HCT116 (cell line): ENCODE results near the gene TSPAN3. TPM values are rescaled to one million over a fixed set of nuclear protein-coding genes. Genes with fewer than 3 reads are reported as not detected.

Experiments used
- ATAC-seq: fragments of 200-7000 bp; cut with Tn5 transposase; 2 replicates; pipeline ENCODE4 v1.9.1; 2020; ENCODE audit warnings: mild to moderate bottlenecking, moderate library complexity
- BruUV-seq: library from RNA; stranded (reverse); fragments of 400-500 nt; replicated peaks from 2 replicates; lab custom pipeline; 2021; lab: Mats Ljungman, UMichigan
- CTCF ChIA-PET: fragments of 300-600 bp; sonication (Branson Sonifier 250); formaldehyde crosslinking; loops from one replicate; lab custom pipeline; 2021; ENCODE audit warnings: antibody characterized with exemption; lab: Charles Lee
- POLR2A ChIA-PET: fragments of 300-600, 350-600 bp; sonication (Branson Sonifier 250); formaldehyde crosslinking; loops from one replicate; lab custom pipeline; 2021; ENCODE audit warnings: antibody characterized with exemption; lab: Charles Lee
- RAD21 ChIA-PET, 2 experiments: fragments of 300-600 bp; sonication (Branson Sonifier 250); formaldehyde crosslinking; loops; one replicate each; lab custom pipeline; 2023; ENCODE audit warnings: low total read pairs in 2 of 2; ENCODE audit not compliant: uncharacterized antibody in 2 of 2, unreplicated experiment in 2 of 2, low non-redundant PET in 1 of 2; lab: Charles Lee
- DNase-seq: peaks from one replicate; pipeline ENCODE4 v3.0.0-alpha.2; 2010; ENCODE audit warnings: low read depth, low spot score
- H2AFZ ChIP-seq: fragments of 200-600 bp; shearing (Covaris generic), sonication (generic); 2 replicates; pipeline ENCODE4 v1.6.1; 2017; ENCODE audit warnings: low read depth, mixed run types, mixed read lengths, antibody characterized with exemption, low read length; ENCODE audit not compliant: poor library complexity, severe bottlenecking
- H3K27ac ChIP-seq: 2 replicates; pipeline ENCODE4 v1.5.1; 2012; ENCODE audit warnings: low read depth, low read length
- H3K27me3 ChIP-seq: fragments of 200-600 bp; sonication (generic); 2 replicates; pipeline ENCODE4 v1.6.1; 2016; ENCODE audit warnings: mixed run types, low read length, mixed read lengths; ENCODE audit not compliant: insufficient read depth
- H3K36me3 ChIP-seq, 2 experiments: fragments of 200-500 bp in 1 of 2; fragments of 200-600 bp in 1 of 2; sonication (Bioruptor generic) in 1 of 2; sonication (generic) in 1 of 2; 2 replicates each; pipeline versions ENCODE4 v1.5.1 to v1.6.1; 2014 to 2016; ENCODE audit warnings: low read length in 2 of 2, inconsistent platforms in 1 of 2, mixed read lengths in 1 of 2, mixed run types in 1 of 2; ENCODE audit not compliant: insufficient read depth in 2 of 2, control insufficient read depth in 1 of 2
- H3K4me1 ChIP-seq, 2 experiments: fragments of 200-600 bp in 1 of 2; sonication (generic) in 1 of 2; 2 replicates each; pipeline versions ENCODE4 v1.5.1 to v1.6.1; 2012 to 2017; ENCODE audit warnings: low read length in 2 of 2, inconsistent platforms in 1 of 2, mild to moderate bottlenecking in 1 of 2, mixed read lengths in 1 of 2, mixed run types in 1 of 2, moderate library complexity in 1 of 2; ENCODE audit not compliant: insufficient read depth in 2 of 2, control insufficient read depth in 1 of 2
- H3K4me2 ChIP-seq: fragments of 200-600 bp; sonication (generic); 2 replicates; pipeline ENCODE4 v1.6.1; 2017; ENCODE audit warnings: mixed run types, low read length, mixed read lengths
- H3K4me3 ChIP-seq, 2 experiments: fragments of 200-600 bp in 1 of 2; sonication (generic) in 1 of 2; replicated peaks in 1 of 2; 2 replicates each; pipeline ENCODE4 v1.5.1; 2011 to 2016; ENCODE audit warnings: low read length in 2 of 2, control low read depth in 1 of 2, low read depth in 1 of 2, mild to moderate bottlenecking in 1 of 2, mixed read lengths in 1 of 2, mixed run types in 1 of 2
- H3K79me2 ChIP-seq: fragments of 200-600 bp; sonication (generic); 2 replicates; pipeline ENCODE4 v1.6.1; 2017; ENCODE audit warnings: mild to moderate bottlenecking, mixed run types, low read length, moderate library complexity, mixed read lengths; ENCODE audit not compliant: insufficient read depth
- H3K9ac ChIP-seq: fragments of 200-600 bp; sonication (generic); 2 replicates; pipeline ENCODE4 v1.6.1; 2016; ENCODE audit warnings: low read length, mixed read lengths
- H3K9me2 ChIP-seq: fragments of 200-600 bp; sonication (generic), shearing (Covaris generic); 2 replicates; pipeline ENCODE4 v1.6.1; 2017; ENCODE audit warnings: mixed run types, mild to moderate bottlenecking, moderate library complexity; ENCODE audit not compliant: insufficient read depth
- H3K9me3 ChIP-seq, 2 experiments: fragments of 200-500 bp in 1 of 2; fragments of 200-600 bp in 1 of 2; sonication (Bioruptor generic) in 1 of 2; sonication (generic) in 1 of 2; 2 replicates each; pipeline ENCODE4 v1.6.1; 2014 to 2017; ENCODE audit warnings: low read length in 2 of 2, mixed read lengths in 2 of 2, inconsistent platforms in 1 of 2, low read depth in 1 of 2, mild to moderate bottlenecking in 1 of 2, mixed run types in 1 of 2, moderate library complexity in 1 of 2; ENCODE audit not compliant: control insufficient read depth in 1 of 2, insufficient read depth in 1 of 2
- H4K20me1 ChIP-seq: fragments of 200-600 bp; sonication (generic), shearing (Covaris generic); 2 replicates; pipeline ENCODE4 v1.6.1; 2017; ENCODE audit warnings: mixed run types, mild to moderate bottlenecking, moderate library complexity; ENCODE audit not compliant: insufficient read depth
- CBX3 ChIP-seq: IDR thresholded peaks from 2 replicates; pipeline ENCODE4 v1.6.1; 2012; ENCODE audit warnings: low read depth
- CEBPB ChIP-seq: IDR thresholded peaks from 2 replicates; pipeline ENCODE4 v1.6.1; 2012; ENCODE audit warnings: low read depth
- ELF1 ChIP-seq: IDR thresholded peaks from 2 replicates; pipeline ENCODE4 v1.6.1; 2012; ENCODE audit warnings: low read depth, borderline replicate concordance
- EZH2 ChIP-seq: fragments of 200-600 bp; sonication (generic); IDR thresholded peaks from 2 replicates; pipeline ENCODE4 v1.6.1; 2017; ENCODE audit warnings: antibody characterized with exemption, mixed run types
- EZH2phosphoT487 ChIP-seq: fragments of 200-600 bp; IDR thresholded peaks from 2 replicates; pipeline ENCODE4 v1.6.1; 2018; ENCODE audit warnings: antibody characterized with exemption, borderline replicate concordance
- JUND ChIP-seq: IDR thresholded peaks from 2 replicates; pipeline ENCODE4 v1.6.1; 2012
- POLR2A ChIP-seq: IDR thresholded peaks from 2 replicates; pipeline ENCODE4 v1.7.0; 2011; ENCODE audit warnings: borderline replicate concordance; ENCODE audit not compliant: insufficient read depth, insufficient read length; ENCODE audit errors: extremely low read depth
- POLR2AphosphoS5 ChIP-seq: IDR thresholded peaks from 2 replicates; pipeline ENCODE4 v1.6.1; 2011; ENCODE audit warnings: mild to moderate bottlenecking, low read depth, low read length, moderate library complexity
- RAD21 ChIP-seq: IDR thresholded peaks from 2 replicates; pipeline ENCODE4 v1.6.1; 2012; ENCODE audit warnings: low read depth, mild to moderate bottlenecking
- SIN3A ChIP-seq: IDR thresholded peaks from 2 replicates; pipeline ENCODE4 v1.6.1; 2012; ENCODE audit warnings: low read depth
- SRF ChIP-seq: IDR thresholded peaks from 2 replicates; pipeline ENCODE4 v1.6.1; 2012; ENCODE audit warnings: low read depth
- YY1 ChIP-seq: IDR thresholded peaks from 2 replicates; pipeline ENCODE4 v1.6.1; 2011; ENCODE audit warnings: low read length, low read depth, moderate library complexity, mild to moderate bottlenecking; ENCODE audit not compliant: insufficient replicate concordance; ENCODE audit errors: extremely low read depth
- ZNF274 ChIP-seq: fragments of 200-500 bp; sonication (Bioruptor generic); IDR thresholded peaks from 2 replicates; pipeline ENCODE4 v1.6.1; 2014; ENCODE audit warnings: mild to moderate bottlenecking, low read depth, low read length, inconsistent platforms
- intact Hi-C: fragments of 100-400 bp; cut with micrococcal nuclease; formaldehyde crosslinking; loops from 2 replicates; pipeline ENCODE4 v1.10.0; 2022
- total RNA-seq: library from RNA; stranded (reverse); gene quantifications from one replicate; pipeline ENCODE4 v1.2.1, GENCODE V29; 2021; ENCODE audit not compliant: unreplicated experiment
- TF ChIP-seq, protein P1 (sequence below), 3 experiments: fragments of 200-600 bp in 1 of 3; sonication (generic) in 1 of 3; IDR thresholded peaks in 2 of 3; conservative IDR thresholded peaks in 1 of 3; 2 replicates each; pipeline ENCODE4 v1.5.1; 2012 to 2017; ENCODE audit warnings: low read depth in 2 of 3, low read length in 2 of 3, antibody characterized with exemption in 1 of 3, borderline replicate concordance in 1 of 3, control low read depth in 1 of 3, mild to moderate bottlenecking in 1 of 3, mixed read lengths in 1 of 3, mixed run types in 1 of 3, moderate library complexity in 1 of 3; ENCODE audit not compliant: insufficient read depth in 1 of 3
- TF ChIP-seq, protein P2 (sequence below): IDR thresholded peaks from 2 replicates; pipeline ENCODE4 v1.6.1; 2012

TSPAN3 gene
- total RNA-seq, 1 experiment from 2014 or later = 140 TPM

DNA sequence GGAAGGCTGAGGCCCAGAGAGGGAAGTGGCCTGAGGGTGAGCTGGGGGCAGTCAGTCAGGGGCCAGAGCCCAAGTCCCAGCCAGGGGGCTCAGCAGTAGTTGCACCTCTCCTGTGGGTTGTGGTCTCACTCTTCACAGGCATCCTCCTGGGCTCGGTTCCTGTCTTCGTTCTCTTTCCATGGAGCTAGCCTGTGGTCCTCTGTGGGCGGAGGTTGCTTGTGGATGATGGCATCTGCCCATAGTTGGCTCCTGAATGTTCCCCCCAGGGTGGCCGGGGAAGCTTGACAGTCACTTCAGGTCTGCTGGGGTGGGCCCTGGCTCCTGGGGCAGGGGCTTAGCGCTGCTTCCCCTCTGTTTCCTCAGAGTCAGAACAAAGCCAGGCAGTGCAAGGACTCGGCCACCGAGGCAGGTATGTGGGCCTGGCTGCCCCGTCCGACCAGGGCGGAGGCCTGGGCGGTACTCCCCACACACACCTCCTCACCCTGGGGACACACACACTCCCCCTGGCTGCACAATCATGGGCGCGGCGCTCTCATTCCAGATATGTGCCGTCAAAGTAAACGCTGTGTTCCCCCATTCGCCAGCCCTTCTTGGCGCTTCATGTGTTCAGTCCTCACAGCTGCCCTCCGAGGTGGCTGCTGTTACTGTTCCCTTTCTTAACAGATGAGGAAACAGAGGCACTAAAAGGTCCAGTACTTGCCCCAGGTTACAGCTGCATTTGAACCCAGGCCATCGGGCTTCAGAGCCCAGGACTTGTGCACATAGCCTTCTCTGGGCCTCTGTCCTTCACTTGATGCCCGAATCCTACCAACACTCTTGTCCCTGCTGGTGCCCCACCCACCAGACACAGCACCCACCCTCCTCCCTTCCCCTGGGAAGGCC, 41.5 kb downstream of the TSPAN3 start:
- H4K20me1 ChIP-seq = no peaks in the 10 kb centered on the region
- H2AFZ ChIP-seq = no peak overlapping the region
- BruUV-seq = no TSS peak
- no peaks in the 10 kb centered on the region for H3K79me2 ChIP-seq
- H3K4me2 ChIP-seq = no peak overlapping the region
- H3K9ac ChIP-seq = no peak overlapping the region
- peaks cover 0 to 4% of the 10 kb centered on the region in 2 experiments; a peak in 1 of 4 replicates for H3K4me1 ChIP-seq
- no peaks in the 10 kb centered on the region for H3K36me3 ChIP-seq
- no peaks in the 10 kb centered on the region for H3K27me3 ChIP-seq
- ATAC-seq (no peak), DNase-seq (no peak)
- RAD21 ChIA-PET = no interaction called here
- intact Hi-C loops = no loop called here
- H3K4me3 ChIP-seq = no peak overlapping the region
- POLR2A ChIA-PET = no interaction called here
- no peaks in the 10 kb centered on the region for H3K9me3 ChIP-seq
- no peaks in the 10 kb centered on the region for H3K9me2 ChIP-seq
- CTCF ChIA-PET = interaction anchor here (1.0 kb wide), 1 partner anchor 514 kb away, joined by 3 read pairs; no protein-coding TSS in a partner anchor
- H3K27ac ChIP-seq = no peak overlapping the region
- no peak for TF ChIP-seq EZH2

DNA sequence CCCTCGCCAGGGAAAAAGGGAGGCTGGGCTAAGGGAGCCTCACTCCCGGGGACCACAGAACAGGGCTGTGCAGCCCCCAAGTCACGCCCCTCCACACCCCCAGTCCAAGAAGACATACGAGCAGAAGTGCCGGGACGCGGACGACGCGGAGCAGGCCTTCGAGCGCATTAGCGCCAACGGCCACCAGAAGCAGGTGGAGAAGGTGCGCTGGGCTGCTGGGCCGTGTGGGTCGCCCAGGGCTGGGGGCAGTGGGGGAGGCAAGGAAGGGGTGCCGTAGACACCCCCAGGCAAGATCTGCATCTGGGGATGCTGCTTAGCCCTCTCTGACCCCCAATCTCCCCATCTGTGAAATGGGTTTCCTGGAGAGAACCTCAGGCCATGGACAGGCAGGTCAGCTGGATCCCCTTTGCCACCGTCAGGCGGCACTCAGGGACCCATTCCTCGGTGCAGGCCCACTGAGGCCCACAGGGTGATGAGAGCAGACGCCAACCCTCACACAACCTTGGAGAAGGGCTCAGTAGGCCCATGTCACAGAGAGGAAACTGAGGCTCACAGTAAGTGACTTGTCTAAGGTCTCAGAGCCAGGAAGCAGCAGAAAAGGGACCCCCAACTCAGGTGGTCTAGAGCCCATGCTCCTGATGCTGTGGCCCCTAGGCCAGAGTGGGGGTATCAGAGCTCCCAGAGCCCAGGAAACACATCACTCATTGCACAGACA, 42.3 kb downstream of the TSPAN3 start:
- no peak overlapping the region for H3K27ac ChIP-seq
- ChIA-PET RAD21 (no interaction called here), POLR2A (no interaction called here), CTCF (no interaction called here)
- intact Hi-C loops = no loop called here
- H4K20me1 ChIP-seq = no peaks in the 10 kb centered on the region
- no peak overlapping the region for H3K4me2 ChIP-seq
- H2AFZ ChIP-seq = no peak overlapping the region
- no peaks in the 10 kb centered on the region for H3K36me3 ChIP-seq
- H3K9me3 ChIP-seq = no peaks in the 10 kb centered on the region
- no peak for TF ChIP-seq CBX3
- no peak for TF ChIP-seq RAD21
- TF ChIP-seq JUND = no peak
- TF ChIP-seq, protein P1, sequence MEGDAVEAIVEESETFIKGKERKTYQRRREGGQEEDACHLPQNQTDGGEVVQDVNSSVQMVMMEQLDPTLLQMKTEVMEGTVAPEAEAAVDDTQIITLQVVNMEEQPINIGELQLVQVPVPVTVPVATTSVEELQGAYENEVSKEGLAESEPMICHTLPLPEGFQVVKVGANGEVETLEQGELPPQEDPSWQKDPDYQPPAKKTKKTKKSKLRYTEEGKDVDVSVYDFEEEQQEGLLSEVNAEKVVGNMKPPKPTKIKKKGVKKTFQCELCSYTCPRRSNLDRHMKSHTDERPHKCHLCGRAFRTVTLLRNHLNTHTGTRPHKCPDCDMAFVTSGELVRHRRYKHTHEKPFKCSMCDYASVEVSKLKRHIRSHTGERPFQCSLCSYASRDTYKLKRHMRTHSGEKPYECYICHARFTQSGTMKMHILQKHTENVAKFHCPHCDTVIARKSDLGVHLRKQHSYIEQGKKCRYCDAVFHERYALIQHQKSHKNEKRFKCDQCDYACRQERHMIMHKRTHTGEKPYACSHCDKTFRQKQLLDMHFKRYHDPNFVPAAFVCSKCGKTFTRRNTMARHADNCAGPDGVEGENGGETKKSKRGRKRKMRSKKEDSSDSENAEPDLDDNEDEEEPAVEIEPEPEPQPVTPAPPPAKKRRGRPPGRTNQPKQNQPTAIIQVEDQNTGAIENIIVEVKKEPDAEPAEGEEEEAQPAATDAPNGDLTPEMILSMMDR (IDR thresholded peaks at IDR 0.05 in 2 of 3, conservative IDR thresholded peaks at IDR 0.05 in 1 of 3; ENCODE audit: borderline replicate concordance in 1 of 3, insufficient read depth in 1 of 3, low read depth in 2 of 3, low read length in 2 of 3) = no peak
- TF ChIP-seq EZH2 = no peak
- TF ChIP-seq SIN3A = no peak
- TF ChIP-seq ELF1 = no peak
- TF ChIP-seq POLR2AphosphoS5 = no peak
- no peak for TF ChIP-seq ZNF274
- no peak for TF ChIP-seq EZH2phosphoT487
- TF ChIP-seq, protein P2, sequence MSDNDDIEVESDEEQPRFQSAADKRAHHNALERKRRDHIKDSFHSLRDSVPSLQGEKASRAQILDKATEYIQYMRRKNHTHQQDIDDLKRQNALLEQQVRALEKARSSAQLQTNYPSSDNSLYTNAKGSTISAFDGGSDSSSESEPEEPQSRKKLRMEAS = no peak
- no peak for TF ChIP-seq CEBPB
- TF ChIP-seq SRF = no peak
- no peak for TF ChIP-seq POLR2A
- TF ChIP-seq YY1 = no peak
- DNase-seq = no peak
- no peaks in the 10 kb centered on the region for H3K79me2 ChIP-seq
- H3K4me3 ChIP-seq = no peak overlapping the region
- no TSS peak for BruUV-seq
- H3K27me3 ChIP-seq = no peaks in the 10 kb centered on the region
- H3K9me2 ChIP-seq = no peaks in the 10 kb centered on the region
- ATAC-seq = no peak
- peaks cover 0 to 4% of the 10 kb centered on the region in 2 experiments; a peak in 1 of 4 replicates for H3K4me1 ChIP-seq
- H3K9ac ChIP-seq = no peak overlapping the region
